ENCODE results near the gene ANXA6.

DNA sequence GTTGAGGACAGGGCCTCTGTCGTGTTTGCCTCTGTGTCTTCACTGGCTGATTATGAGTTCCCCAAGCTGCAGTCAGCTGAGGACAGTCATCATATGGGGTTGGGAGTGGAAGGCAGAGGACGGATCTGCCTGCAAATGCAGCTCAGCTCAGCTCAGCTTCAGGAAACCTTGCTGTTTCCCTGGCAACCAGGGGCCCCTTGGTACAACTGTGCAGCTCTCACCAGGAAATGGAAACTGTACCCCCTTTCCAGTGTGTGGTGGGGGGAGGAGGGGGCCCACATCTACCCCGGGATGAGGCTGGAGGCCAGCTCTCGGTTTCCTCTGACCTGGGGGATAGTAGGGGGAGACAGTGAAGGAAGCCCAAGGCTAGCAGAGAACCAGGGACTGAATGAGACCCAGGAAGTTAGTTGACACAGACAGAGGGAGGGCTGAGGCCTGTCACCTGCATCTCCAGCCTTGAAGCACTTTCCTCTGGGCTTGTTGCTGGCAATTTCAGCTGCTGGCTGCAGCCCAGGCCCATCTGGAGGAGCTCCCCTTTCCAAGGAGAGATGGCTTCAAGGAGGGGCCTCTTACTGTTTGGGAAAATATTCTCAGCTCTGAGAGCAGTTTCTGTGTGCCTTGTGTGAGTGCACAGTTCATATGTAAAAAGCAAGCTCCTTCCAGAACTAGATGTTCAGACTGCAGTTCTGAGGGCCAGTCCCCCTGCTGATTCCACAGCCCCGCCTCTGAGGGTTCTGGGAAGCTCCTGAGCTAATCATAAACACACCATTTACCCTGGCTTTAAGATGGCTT is 6.9 kb downstream of the ANXA6 start:
- TF ChIP-seq, protein P1, sequence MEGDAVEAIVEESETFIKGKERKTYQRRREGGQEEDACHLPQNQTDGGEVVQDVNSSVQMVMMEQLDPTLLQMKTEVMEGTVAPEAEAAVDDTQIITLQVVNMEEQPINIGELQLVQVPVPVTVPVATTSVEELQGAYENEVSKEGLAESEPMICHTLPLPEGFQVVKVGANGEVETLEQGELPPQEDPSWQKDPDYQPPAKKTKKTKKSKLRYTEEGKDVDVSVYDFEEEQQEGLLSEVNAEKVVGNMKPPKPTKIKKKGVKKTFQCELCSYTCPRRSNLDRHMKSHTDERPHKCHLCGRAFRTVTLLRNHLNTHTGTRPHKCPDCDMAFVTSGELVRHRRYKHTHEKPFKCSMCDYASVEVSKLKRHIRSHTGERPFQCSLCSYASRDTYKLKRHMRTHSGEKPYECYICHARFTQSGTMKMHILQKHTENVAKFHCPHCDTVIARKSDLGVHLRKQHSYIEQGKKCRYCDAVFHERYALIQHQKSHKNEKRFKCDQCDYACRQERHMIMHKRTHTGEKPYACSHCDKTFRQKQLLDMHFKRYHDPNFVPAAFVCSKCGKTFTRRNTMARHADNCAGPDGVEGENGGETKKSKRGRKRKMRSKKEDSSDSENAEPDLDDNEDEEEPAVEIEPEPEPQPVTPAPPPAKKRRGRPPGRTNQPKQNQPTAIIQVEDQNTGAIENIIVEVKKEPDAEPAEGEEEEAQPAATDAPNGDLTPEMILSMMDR (IDR thresholded peaks at IDR 0.05; ENCODE audit: low read depth, low read length), result no peak
- no peak for TF ChIP-seq EZH2phosphoT487 (IDR thresholded peaks at IDR 0.05; ENCODE audit: low read depth)

Data from OCI-LY3 (cell line).